Body of pancreas (tissue), 4 donors: ENCODE measurements around the gene CDH22.

Source experiments
- CTCF ChIP-seq, 7 experiments: fragments of 450-650 bp in 4 of 7; fragments of 200-600 bp in 3 of 7; sonication (generic) in 3 of 7; IDR thresholded peaks; one replicate each; pipeline ENCODE4 v1.5.1; 2016 to 2019; ENCODE audit warnings: antibody characterized with exemption in 7 of 7
- POLR2A ChIP-seq, 3 donors: fragments of 450-650 bp; IDR thresholded peaks; one replicate each; pipeline ENCODE4 v1.6.1; 2016; ENCODE audit warnings: antibody characterized with exemption in 3 of 3, mild to moderate bottlenecking in 2 of 3

- no peak for TF ChIP-seq CTCF (IDR thresholded peaks at IDR 0.05)
- no peak for TF ChIP-seq POLR2A (IDR thresholded peaks at IDR 0.05)
These were observed 124.5 kb downstream of the CDH22 start for GRCh38 chr20:46183768-46184167.
